Lower lobe of right lung (tissue), 2 donors: ENCODE results near the gene TMC8. TPM values are rescaled to one million over a fixed set of nuclear protein-coding genes. Genes with fewer than 3 reads are reported as not detected.

Experiments
- ATAC-seq, 2 donors: fragments of 200-7000 bp; cut with Tn5 transposase; one replicate each; pipeline ENCODE4 v1.9.1; 2020 to 2022; ENCODE audit warnings: mild to moderate bottlenecking in 2 of 2, moderate library complexity in 2 of 2
- DNase-seq: peaks from one replicate; pipeline ENCODE4 v3.0.0-alpha.2; 2020
- H3K27ac ChIP-seq: fragments of 200-600 bp; one replicate; pipeline ENCODE4 v1.8.0; 2022
- H3K27me3 ChIP-seq: fragments of 200-600 bp; one replicate; pipeline ENCODE4 v1.8.0; 2022; ENCODE audit warnings: low read depth
- H3K36me3 ChIP-seq: fragments of 200-600 bp; one replicate; pipeline ENCODE4 v1.8.0; 2022; ENCODE audit warnings: mild to moderate bottlenecking
- H3K4me1 ChIP-seq: fragments of 200-600 bp; one replicate; pipeline ENCODE4 v1.8.0; 2022
- H3K4me3 ChIP-seq: fragments of 200-600 bp; one replicate; pipeline ENCODE4 v1.8.0; 2022; ENCODE audit warnings: mild to moderate bottlenecking
- H3K9me3 ChIP-seq: fragments of 200-600 bp; one replicate; pipeline ENCODE4 v1.8.0; 2022
- CTCF ChIP-seq: fragments of 200-600 bp; IDR thresholded peaks from one replicate; pipeline ENCODE4 v1.8.0; 2022; ENCODE audit warnings: antibody characterized with exemption, mild to moderate bottlenecking
- intact Hi-C: fragments of 100-400 bp; cut with DNase I; formaldehyde crosslinking; loops from one replicate; pipeline ENCODE4 v1.11.0; 2022
- total RNA-seq: library from RNA; stranded (reverse); fragmentation: NEBNext Ultra II Directional; extraction: Animal tissue kit (Norgen Biotek cat#: 25700); gene quantifications from one replicate; pipeline ENCODE4 v1.2.1, GENCODE V29; 2021
- donor health status: DM: no; HTN: yes; CAD: no; lungs with severe emphysema.

Gene TMC8
- total RNA-seq, 1 donor from 2014 or later = 33.8 TPM

- Histone ChIP-seq H3K4me1 (peaks cover 19% of the 10 kb centered on the region), H3K4me3 (no peak overlapping the region), H3K27me3 (no peaks in the 10 kb centered on the region), H3K9me3 (no peaks in the 10 kb centered on the region), H3K27ac (no peak overlapping the region), H3K36me3 (peaks cover 71% of the 10 kb centered on the region)
- intact Hi-C loops = no loop called here
- ATAC-seq (no peak), DNase-seq (no peak)
- no peak for TF ChIP-seq CTCF
Measured at GRCh38 chr17:78110363-78111015, 20.1 kb upstream of the TMC8 start.

GRCh38 chr17:78111016-78111726, 19.4 kb upstream of the TMC8 start:
- H3K4me1 ChIP-seq = peaks cover 19% of the 10 kb centered on the region
- no peak overlapping the region for H3K4me3 ChIP-seq
- DNase-seq (no peak), ATAC-seq (no peak)
- H3K27me3 ChIP-seq = no peaks in the 10 kb centered on the region
- TF ChIP-seq CTCF = no peak
- peaks cover 64% of the 10 kb centered on the region for H3K36me3 ChIP-seq
- H3K9me3 ChIP-seq = no peaks in the 10 kb centered on the region
- no peak overlapping the region for H3K27ac ChIP-seq
- intact Hi-C loops = no loop called here

- no peaks in the 10 kb centered on the region for H3K27me3 ChIP-seq
- H3K4me1 ChIP-seq = peaks cover 19% of the 10 kb centered on the region
- H3K36me3 ChIP-seq = peaks cover 67% of the 10 kb centered on the region
- no peak overlapping the region for H3K27ac ChIP-seq
- H3K4me3 ChIP-seq = no peak overlapping the region
- intact Hi-C loops = no loop called here
- no peak for DNase-seq
- TF ChIP-seq CTCF = no peak
- peak; percentile 4 to 10 for ATAC-seq
- no peaks in the 10 kb centered on the region for H3K9me3 ChIP-seq
Measured at GRCh38 chr17:78111727-78112517, 18.6 kb upstream of the TMC8 start.

GRCh38 chr17:78112518-78113471, 17.8 kb upstream of the TMC8 start:
- intact Hi-C loops = no loop called here
- Histone ChIP-seq H3K27me3 (no peaks in the 10 kb centered on the region), H3K27ac (no peak overlapping the region), H3K9me3 (no peaks in the 10 kb centered on the region), H3K4me3 (no peak overlapping the region), H3K4me1 (peaks cover 19% of the 10 kb centered on the region), H3K36me3 (peaks cover 67% of the 10 kb centered on the region)
- TF ChIP-seq CTCF = peak; percentile 100
- DNase-seq = peak; percentile 86
- peak; percentile 86 to 89 for ATAC-seq
